ENCODE data around the gene AOX1. TPM values are rescaled to one million over a fixed set of nuclear protein-coding genes. Genes with fewer than 3 reads are reported as not detected.

AOX1 gene
- total and polyA plus RNA-seq, 2 experiments from 2014 or later = 1.4 to 5.0 TPM

- no peak for TF ChIP-seq NANOG (IDR thresholded peaks at IDR 0.05; ENCODE audit: borderline replicate concordance)
- TF ChIP-seq POLR2AphosphoS5 (IDR thresholded peaks at IDR 0.05; ENCODE audit: low read depth) = no peak
- TF ChIP-seq ZNF331 (CRISPR knock-in tag; IDR thresholded peaks at IDR 0.05; ENCODE audit: low read depth) = no peak
- TF ChIP-seq EZH2phosphoT487 (IDR thresholded peaks at IDR 0.05; ENCODE audit: unreplicated experiment) = no peak
- no peak for TF ChIP-seq STAT1 (IDR thresholded peaks at IDR 0.05; ENCODE audit: unreplicated experiment)
These were observed 69.0 kb downstream of the AOX1 start (continued) for GRCh38 chr2:200654823-200655222.

GRCh38 chr2:200655918-200656580, 70.2 kb downstream of the AOX1 start:
- Histone ChIP-seq H2AFZ (no peak overlapping the region), H3K27me3 (ENCODE audit: insufficient read depth) (no peaks in the 10 kb centered on the region), H4K20me1 (replicated peaks; ENCODE audit: insufficient read depth) (no peaks in the 10 kb centered on the region), H3F3A (replicated peaks; ENCODE audit: low read depth) (no peaks in the 10 kb centered on the region), H3K36me3 (ENCODE audit: insufficient read depth) (no peaks in the 10 kb centered on the region), H3K4me1 (ENCODE audit: insufficient read depth) (no peaks in the 10 kb centered on the region), H3K9me2 (ENCODE audit: insufficient read depth) (0 out of 2 replicates have a peak, but pooled peaks cover 3% of the 10 kb centered on the region), H3K4me2 (no peak overlapping the region), H3K79me2 (replicated peaks; ENCODE audit: insufficient read depth) (no peaks in the 10 kb centered on the region), H3K27ac (ENCODE audit: low read depth) (no peak overlapping the region), H3K4me3 (no peak overlapping the region)
- no peaks in the 10 kb centered on the region for H3K9me3 Mint-ChIP-seq
- no peak for ATAC-seq
- H3K27me3 Mint-ChIP-seq (ENCODE audit: insufficient read depth, low read depth, poor library complexity) = peaks cover 6% of the 10 kb centered on the region
- TF ChIP-seq EZH2 (IDR thresholded peaks at IDR 0.05; ENCODE audit: low read depth, unreplicated experiment) = no peak
- TF ChIP-seq POLR2AphosphoS5 (IDR thresholded peaks at IDR 0.05; ENCODE audit: low read depth) = no peak
- TF ChIP-seq REST (IDR thresholded peaks at IDR 0.05; ENCODE audit: unreplicated experiment) = no peak
- TF ChIP-seq ZNF462 (CRISPR knock-in tag; IDR thresholded peaks at IDR 0.05) = no peak
- H3K27ac Mint-ChIP-seq = no peak overlapping the region
- no peak overlapping the region for H3K4me3 Mint-ChIP-seq
- no peak for DNase-seq (ENCODE audit: low spot score)
- no peaks in the 10 kb centered on the region for H3K4me1 Mint-ChIP-seq
- H3K36me3 Mint-ChIP-seq (ENCODE audit: low read depth) = no peaks in the 10 kb centered on the region

All from GM23338 (cell line).